Stromal cell of bone marrow (primary cell): ENCODE measurements around the gene RASL10B.

Source experiments
- DNase-seq: peaks from one replicate; pipeline ENCODE4 v3.0.0-alpha.2; 2012; ENCODE audit warnings: low read depth

Gene RASL10B

GRCh38 chr17:35765756-35766488 lies 34.5 kb downstream of the RASL10B start:
- DNase-seq, result no peak

DNA sequence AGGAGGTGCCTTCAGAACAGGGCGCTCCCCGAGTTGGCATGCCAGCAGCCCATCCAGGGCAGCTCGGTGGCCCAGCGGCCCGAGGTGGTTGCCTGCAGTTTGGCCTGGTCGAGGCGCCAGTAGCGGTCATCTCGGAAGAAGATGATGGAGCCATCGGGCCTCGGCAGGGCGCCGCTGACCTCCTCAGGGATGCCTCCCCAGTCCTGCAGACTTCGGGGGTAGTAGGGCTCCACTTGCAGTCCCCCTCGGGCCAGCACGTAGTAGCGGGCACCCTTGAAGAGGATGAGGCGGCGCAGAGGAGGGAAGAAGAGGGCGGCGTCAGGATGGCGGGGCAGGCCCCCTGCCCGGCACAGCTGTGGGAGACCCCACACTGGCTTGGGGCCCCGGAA lies 35.0 kb downstream of the RASL10B start:
- DNase-seq, result no peak

DNA sequence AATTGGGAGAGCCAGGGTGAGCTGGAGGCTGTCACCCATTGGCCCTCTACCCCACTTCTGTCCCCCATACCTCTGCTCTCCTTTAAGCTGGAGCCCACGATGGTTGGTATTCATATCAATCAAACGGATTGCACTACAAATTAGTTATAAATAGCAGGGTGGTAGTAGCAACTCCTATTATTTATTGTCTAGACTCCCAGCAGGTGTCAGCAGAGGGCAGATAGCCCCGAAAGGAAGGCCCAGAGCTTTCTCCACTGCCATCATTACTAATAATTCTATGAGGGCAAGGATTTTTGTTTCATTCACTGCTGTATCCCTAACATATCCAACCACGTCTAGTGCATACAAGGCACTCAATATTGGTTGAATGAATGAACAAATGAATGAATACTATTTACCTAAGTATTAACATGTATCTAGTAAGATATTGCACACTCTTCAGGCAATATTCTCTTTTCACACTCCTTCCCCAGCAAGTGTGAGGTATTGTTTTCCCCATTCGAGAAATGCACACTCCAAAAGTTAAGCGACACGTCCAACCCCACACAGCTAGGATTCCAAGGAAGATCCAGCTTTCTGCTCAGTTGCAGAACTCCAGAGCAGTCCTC lies 35.6 kb downstream of the RASL10B start:
- DNase-seq, result no peak

DNA sequence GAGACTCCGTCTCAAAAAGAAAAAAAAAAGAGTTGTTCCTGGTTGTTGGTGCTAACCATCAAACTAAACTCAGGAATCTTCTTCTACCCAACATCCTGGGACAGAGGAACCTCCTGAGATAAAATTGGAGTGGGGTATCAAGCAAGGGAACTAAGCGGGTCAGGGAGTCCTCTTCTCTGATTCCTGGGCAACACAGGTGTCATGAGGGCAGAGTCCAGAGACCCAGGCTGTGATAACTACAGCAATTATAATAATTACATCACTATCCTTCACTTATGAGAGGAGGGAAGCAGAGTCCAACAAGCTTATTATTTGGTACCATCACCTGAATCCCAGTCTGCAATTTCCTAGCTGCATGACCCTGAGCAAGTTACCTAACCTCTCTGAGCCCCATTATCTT lies 37.4 kb downstream of the RASL10B start:
- DNase-seq, result no peak

- DNase-seq, result no peak
Measured at GRCh38 chr17:35769895-35770486, 38.6 kb downstream of the RASL10B start.

DNA sequence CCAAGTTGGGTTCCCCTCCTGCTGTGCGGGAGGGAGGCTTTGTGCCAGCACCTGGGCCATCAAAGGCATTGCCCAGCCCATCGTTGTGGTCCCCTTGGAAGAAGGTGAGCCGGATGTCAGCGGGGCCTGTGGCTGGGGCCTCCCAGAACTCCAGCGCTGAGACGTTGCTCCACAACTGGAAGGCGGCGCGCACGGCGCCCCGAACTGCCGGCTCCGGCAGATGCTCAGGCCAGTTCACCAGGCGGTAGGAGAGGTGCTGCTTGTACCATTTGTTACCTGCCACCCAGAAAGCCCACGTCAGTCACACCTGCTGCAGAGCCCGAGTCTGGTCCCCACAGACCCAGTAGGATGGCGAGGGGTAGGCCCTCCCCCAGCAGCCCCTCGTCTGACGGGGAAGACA lies 41.7 kb downstream of the RASL10B start:
- DNase-seq, result no peak

- no peak for DNase-seq
Measured at GRCh38 chr17:35773679-35774425, 42.4 kb downstream of the RASL10B start.

DNA sequence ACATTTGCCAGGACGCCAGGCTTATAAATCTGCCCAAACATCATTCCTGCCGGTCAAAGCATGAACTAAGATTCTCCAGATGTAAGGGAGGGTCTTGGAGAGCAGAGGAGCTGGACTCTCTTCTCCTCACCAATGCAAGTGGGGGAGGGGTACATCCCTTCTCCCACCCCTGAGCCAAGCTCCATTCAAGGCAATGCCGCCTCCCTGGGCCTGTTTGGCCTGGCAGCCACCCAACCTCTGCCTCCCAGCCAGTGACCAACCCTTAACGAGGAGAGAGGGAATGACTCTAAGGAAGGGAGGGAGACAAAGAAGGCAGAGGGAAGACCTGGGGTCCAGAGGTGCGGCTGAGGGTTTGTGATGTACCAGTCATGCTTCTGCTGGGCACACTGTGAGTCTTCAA lies 43.1 kb downstream of the RASL10B start:
- no peak for DNase-seq

DNA sequence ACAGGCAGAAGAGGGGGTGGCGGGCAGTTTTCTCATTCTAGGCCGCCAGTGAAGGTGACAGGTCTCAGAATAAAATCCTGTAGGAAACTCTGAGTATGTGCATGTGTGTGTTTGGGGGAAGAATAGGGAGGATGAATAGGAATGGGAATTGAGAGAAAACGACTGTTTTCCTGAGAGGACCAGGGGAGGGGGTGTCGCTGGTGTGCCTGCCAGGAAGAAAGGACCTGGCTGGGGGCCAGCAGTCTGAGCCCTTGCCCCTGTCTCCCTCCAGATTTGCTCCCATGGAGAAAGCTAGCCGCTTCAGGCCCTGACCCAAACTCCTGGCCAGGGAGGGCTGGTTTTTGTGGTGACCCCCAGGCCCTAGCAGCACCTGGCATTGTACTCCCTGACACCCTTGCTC lies 43.6 kb downstream of the RASL10B start:
- DNase-seq, result no peak

DNA sequence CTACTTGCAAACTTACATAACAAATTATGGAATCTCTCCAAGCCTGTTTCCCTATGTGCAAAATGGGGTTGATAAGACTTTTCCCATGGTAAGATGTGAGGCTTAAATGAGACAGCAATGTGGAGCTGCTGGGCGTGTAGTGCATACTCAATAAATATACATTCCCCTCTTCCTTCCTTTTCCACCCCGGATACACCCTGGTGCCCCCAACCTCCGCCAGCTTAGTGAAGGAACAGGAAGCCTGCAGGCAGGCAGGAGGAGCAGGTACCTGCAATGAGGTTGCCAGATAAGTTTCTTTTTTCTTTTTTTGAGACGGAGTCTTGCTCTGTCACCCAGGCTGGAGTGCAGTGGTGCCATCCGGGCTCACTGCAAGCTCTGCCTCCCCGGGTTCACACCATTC lies 44.1 kb downstream of the RASL10B start:
- no peak for DNase-seq

DNA sequence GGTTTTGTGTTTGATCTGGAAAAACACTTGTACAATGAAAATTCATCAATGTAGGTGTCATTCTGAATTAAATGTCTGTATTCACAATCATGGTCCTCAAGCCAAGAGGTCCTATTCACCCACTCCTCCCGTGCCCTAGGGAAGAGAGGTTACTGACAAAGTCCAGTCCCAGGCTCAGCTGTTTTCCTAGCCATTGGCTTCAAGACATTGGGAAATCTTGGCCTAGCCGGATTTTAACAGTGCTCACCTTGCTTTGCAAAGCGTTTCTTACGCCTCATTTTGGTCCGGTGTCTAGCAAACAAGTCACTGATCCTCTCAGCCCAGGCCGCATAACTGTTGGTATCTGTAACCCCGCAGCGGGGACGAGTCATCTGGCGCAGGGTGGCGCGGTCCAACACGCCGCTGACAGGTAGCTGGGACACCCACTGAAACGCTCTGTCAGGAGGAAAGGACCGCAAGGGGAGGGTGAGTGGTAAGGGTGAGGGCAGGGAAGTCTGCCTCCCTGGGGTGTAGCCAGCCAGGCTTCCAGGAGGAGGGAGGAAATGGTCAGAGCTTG lies 47.3 kb downstream of the RASL10B start:
- DNase-seq, result no peak

DNA sequence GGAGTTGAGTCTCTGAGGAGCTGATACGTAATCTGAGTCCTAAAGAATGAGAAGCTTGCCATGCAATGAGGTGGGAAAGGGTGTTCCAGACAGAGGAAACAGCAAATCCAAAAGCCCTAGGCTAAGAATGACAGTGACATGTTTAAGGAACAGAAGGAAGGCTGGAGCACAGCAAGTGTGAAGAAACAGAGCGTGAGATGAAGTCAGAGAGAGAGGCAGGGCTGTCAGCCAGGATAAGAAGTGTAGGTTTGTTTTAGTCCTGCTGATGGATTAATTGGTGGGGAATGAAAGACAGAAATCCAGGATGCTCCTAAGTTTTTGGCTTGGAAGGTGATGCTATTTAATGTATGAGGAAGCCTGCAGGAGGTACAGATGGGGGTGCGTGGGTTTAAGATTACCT lies 49.5 kb downstream of the RASL10B start:
- DNase-seq, result no peak

DNA sequence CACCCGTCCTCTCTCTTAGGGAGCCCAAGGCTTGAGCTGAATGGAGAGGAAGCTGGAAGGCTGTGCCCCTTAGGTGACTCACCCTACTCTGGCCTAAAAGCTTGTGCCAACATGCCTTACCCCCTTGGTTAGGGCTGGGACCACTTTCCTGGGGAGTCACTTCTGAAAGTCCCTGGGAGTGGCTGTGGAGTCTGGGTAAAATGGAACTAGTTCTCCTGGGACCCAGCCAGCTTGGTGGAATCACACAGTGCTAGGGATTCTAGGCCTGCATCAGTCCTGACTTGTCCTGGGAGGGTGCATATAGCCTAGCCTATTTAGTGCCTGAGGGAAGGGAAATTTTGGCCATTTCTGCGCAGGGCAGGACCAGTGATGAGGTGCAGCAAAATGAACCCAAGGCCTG lies 53.5 kb downstream of the RASL10B start:
- DNase-seq, result no peak

- no peak for DNase-seq
Measured at GRCh38 chr17:35786941-35787432, 55.5 kb downstream of the RASL10B start.

DNA sequence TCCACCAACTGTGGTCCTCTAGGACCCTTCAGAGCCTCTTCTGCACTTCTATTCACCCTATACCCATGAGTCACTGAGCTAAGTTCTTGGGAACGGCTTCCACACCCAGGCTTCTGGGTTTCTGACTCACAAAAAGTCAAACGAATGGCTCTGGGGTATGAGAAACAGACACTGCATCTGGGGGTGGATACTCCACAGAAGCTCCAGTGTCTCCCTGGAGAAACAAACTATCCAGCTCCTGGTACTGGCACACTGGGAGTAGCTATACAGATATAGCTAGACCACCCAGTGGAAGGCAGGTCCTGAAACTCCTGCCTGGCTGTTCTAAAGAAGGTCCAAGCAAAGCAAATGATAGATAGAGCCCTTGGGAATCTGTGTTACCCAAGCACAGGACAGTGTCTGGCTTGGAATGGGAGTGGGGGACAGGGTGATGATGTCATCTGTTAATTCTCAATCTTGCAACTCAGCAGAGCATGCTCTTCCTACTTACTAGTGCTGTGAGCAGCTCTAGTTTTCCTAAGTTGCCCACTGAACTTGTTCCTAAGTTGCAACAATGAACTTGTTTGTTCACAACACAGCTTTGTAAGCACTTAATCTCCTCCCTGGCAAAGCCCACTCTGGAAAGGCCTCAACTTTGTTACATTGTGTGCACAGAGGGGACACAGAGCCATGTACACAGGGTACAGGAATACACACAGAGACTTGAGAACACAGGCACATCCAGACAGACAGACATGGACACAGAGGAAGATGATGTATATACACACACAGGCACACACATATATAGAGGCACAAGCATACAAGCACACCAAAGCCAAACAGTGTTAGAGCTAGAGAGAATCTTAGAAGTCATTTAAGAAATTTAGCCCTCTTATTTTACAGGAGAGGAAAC lies 57.3 kb downstream of the RASL10B start:
- DNase-seq, result peak; percentile 95

DNA sequence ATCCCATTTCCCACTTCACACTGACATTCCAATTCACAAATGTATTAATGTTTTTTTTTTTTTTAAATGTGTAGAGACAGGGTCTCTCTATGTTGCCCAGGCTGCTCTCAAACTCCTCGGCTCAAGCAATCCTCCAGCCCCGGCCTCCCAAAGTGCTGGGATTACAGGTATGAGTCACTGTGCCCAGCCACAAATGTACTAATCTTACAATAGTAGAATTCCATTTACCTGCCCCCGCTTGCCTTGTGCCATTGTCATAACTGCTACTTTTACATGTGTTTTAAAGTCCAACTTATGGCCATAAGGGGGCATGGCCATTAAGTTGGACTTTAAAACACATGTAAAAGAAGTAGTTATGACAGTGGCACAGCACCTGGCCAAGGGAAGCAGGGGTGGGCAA lies 59.4 kb downstream of the RASL10B start:
- no peak for DNase-seq

- DNase-seq, result no peak
Measured at GRCh38 chr17:35791681-35792350, 60.4 kb downstream of the RASL10B start.
